GM18508 (cell line): ENCODE results near the gene TGFB3.
A peak's percentile ranks its signal among the peaks of the same experiment; 100 is the strongest.
"Not testable (repeated sequence)": the region's sequence is repeated elsewhere in the genome, so short reads cannot be mapped to it uniquely, and the experiment has no call there.

Experiments used
- ATAC-seq: cut with Tn5 transposase; IDR thresholded peaks from one replicate; pipeline ENCODE4 v1.9.1; 2021; ENCODE audit warnings: moderate number of reproducible peaks; ENCODE audit not compliant: insufficient read depth, unreplicated experiment

The TGFB3 gene

DNA sequence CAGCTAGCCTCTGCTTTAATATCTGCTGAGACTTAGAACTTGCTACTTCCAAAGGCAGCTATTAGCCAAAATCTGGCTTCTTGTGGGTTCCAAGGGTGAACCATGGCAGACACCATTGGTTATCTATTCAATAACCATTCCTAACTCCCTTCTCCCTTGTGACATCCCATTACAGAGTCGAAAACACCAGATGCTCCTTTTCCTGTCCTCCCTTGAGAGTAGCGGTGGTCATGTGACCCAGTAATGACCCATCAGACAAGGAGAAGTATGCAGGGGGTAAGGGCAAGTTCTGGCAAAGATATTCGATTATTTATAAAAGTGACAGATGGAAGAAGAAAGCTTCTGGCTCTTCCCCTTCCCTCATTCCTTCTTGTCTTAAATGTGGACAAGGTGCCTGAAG is 20.1 kb downstream of the TGFB3 start:
- no peak for ATAC-seq

GRCh38 chr14:75960231-75960630 is 21.6 kb downstream of the TGFB3 start:
- ATAC-seq, result peak; percentile 70

DNA sequence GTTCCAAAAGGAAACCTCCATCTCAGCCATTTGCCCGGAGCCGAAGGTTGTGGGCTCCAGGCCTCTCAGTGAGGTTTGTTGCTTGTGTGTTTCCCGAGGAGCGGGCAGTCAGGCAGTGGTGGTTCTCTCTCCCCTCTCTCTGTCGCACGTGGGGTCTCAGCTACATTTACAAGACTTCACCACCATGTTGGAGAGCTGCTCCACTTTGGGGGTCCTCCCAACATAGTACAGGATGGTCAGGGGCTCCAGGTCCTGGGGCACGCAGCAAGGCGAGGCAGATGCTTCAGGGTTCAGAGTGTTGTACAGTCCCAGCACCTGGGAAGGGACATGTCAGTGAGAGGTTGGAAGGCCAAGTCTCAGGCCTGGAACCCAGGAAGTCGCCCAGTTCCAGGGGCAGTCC is 22.8 kb downstream of the TGFB3 start:
- no peak for ATAC-seq

DNA sequence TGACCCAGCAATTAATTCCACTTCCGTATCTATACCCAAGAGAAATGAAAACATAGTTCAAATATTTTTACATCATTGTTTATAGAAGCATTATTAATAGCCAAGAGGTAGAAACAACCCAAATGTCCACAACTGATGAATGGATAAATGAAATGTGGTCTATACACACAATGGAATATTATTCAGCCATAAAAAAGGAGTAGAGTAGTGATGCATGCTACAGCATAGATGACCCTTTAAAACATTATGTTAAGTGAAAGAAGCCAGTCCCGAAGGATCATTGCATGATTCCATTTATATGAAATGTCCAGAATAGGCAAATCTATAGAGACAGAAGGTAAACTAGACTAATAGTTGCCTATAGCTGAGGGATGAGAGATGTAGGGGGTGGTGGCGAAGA is 29.3 kb downstream of the TGFB3 start:
- no peak for ATAC-seq

GRCh38 chr14:75946785-75947184 is 35.0 kb downstream of the TGFB3 start:
- no peak for ATAC-seq

- ATAC-seq, result no peak
Observed at GRCh38 chr14:75944607-75945241, 37.1 kb downstream of the TGFB3 start.

- ATAC-seq, result no peak
Observed at GRCh38 chr14:75941030-75941429, 40.8 kb downstream of the TGFB3 start.

DNA sequence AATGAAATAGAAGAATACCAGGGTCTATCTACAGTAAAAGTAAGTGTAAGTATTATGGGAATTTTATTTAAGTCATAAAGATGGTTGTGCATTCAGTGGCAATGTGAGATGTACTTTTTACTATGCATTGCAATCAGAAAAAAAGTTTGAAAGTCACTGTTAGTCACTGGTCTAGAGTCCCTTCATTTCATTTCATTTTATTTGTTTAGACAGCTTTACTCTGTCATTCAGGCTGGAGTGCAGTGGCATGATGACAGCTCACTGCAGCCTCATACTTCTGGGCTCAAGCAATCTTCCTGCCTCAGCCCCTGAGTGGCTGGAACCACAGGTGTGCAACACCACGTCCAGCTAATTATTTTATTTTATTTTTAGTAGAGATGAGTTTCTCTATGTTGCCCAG is 42.6 kb downstream of the TGFB3 start:
- no peak for ATAC-seq

- no peak for ATAC-seq
Observed at GRCh38 chr14:75934998-75935628, 46.7 kb downstream of the TGFB3 start.

DNA sequence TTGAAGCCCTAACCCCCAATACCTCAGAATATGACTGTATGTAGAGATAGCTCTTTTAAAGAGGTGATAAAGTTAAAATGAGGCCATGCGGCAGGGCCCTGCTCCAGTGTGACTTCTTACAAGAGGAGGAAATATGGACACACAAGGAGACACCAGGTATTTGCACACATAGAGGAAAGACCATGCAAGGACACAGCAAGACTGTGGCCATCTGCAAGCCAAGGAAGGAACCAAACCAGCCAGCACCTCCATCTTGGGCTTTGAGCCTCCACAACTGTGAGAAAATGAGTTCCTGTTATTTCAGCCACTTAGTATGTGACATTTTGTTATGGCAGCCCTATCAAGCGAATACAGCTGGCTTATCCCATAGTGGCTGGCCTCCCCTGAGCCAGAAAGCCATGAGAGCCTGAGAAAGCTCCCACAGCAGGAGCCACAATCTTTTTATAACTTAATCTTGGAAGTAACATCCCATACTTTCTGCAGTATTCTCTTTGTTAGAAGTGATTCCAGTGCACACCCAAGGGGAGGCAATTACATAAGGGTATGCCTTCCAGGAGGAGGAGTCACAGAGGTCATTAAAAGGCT is 48.0 kb downstream of the TGFB3 start:
- no peak for ATAC-seq

- ATAC-seq, result no peak
Observed at GRCh38 chr14:75928690-75929181, 53.1 kb downstream of the TGFB3 start.

- ATAC-seq, result no peak
Observed at GRCh38 chr14:75927564-75928087, 54.2 kb downstream of the TGFB3 start.

GRCh38 chr14:75926431-75927115 is 55.2 kb downstream of the TGFB3 start:
- ATAC-seq, result no peak

DNA sequence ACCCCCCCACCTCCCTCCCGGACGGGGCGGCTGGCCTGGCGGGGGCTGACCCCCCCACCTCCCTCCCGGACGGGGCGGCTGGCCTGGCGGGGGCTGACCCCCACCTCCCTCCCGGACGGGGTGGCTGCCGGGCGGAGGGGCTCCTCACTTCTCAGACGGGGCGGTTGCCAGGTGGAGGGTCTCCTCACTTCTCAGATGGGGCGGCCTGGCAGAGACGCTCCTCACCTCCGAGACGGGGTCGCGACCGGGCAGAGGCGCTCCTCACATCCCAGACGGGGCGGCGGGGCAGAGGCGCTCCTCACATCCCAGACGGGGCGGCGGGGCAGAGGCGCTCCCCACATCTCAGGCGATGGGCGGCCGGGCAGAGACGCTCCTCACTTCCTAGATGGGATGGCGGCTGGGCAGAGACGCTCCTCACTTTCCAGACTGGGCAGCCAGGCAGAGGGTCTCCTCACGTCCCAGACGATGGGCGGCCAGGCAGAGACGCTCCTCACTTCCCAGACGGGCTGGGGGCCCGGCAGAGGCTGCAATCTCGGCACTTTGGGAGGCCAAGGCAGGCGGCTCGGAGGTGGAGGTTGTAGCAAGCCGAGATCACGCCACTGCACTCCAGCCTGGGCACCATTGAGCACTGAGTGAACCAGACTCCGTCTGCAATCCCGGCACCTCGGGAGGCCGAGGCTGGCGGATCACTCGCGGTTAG is 56.5 kb downstream of the TGFB3 start:
- not testable (repeated sequence) for ATAC-seq

DNA sequence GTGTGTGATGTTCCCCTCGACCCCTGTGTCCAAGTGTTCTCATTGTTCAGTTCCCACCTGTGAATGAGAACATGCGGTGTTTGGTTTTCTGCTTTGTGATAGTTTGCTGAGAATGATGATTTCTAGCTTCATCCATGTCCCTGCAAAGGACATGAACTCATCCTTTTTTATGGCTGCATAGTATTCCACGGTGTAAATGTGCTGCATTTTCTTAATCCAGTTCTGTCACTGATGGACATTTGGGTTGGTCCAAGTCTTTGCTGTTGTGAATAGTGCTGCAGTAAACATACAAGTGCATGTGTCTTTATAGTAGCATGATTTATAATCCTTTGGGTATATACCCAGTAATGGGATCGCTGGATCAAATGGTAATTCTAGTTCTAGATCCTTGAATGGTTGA is 61.4 kb downstream of the TGFB3 start:
- ATAC-seq, result not testable (repeated sequence)

DNA sequence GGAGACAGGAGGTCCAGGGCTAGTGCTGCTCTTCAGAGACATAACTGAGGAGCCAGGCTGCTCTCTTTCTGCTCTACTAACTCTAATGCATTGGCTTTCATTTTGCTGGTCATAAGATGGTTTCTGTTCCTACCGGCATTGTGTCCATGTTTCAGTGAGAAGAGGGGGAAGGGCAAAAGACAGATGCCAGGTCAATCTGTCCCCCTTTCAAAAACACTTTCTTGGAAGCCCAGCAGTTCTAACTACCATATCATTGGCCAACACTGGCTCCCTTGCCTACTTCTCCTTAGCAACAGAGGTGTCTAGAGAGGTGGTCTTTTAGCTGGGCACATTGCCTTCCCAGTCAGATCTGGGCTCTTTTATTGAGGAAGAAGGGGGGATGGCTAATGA is 63.9 kb downstream of the TGFB3 start:
- no peak for ATAC-seq

DNA sequence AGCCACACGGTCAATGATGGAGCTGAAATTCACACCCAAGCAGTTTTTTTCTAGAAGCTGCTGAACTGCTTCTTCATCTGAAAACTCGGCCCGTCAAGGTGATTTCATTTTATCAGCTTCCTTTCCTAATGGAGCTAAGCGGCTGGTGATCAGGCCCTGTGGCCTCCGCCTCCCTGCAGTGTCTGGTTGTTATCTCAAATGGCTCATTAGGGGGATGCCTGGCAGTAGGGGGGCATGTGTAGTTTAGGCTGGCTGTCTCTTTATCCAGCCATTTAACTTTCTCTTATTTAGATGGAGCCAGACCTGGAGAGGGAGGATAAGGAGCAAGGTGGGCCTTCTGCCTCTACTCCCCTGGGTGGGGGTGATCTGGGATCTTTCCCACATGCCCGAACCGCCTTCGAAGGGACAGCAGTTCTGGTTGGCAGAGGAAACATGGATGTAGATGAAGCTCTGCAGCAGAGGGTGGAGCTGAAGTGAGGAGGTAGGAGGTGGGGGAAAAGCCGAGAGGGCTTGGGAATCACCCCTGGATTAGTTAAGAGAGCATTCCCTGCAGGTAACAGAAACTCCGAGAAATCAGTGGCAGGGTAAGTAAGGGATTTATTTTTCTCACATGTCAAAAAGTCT is 64.4 kb downstream of the TGFB3 start:
- no peak for ATAC-seq

DNA sequence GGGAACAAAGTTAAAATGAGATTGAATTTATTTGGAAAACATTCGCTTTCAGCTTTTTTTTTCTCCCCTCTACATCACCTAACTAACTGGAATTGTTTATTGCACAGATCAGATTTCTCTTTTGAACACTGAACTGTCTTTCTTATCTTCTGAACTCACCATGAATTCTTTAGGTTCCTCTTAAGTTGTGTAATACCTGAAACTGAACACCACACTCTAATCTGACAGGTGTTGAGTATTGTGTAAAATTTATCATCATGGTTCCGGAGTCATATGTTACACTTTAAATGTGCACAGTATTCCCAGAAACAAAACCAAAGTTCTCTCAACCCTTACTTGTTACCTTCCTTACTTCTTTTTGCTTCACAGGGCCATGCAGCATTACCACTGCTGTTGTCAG is 66.8 kb downstream of the TGFB3 start:
- ATAC-seq, result no peak

GRCh38 chr14:75913183-75913582 is 68.6 kb downstream of the TGFB3 start:
- no peak for ATAC-seq

GRCh38 chr14:75911883-75912282 is 69.9 kb downstream of the TGFB3 start:
- ATAC-seq, result no peak
